ENCODE data around the gene HMCN1.

HMCN1 gene

GRCh38 chr1:186057086-186057485, 322.9 kb downstream of the HMCN1 start:
- TF ChIP-seq CTCF (IDR thresholded peaks at IDR 0.05; ENCODE audit: low read depth, low read length, missing control alignments): no peak
- DNase-seq (ENCODE audit: extremely low read depth, low read depth): no peak
- H3K4me3 ChIP-seq (replicated peaks; ENCODE audit: low read depth, low read length): no peak overlapping the region

- DNase-seq (ENCODE audit: extremely low read depth, low read depth): peak; percentile 5
- H3K4me3 ChIP-seq (replicated peaks; ENCODE audit: low read depth, low read length): no peak overlapping the region
- TF ChIP-seq CTCF (IDR thresholded peaks at IDR 0.05; ENCODE audit: low read depth, low read length, missing control alignments): no peak
Observed at GRCh38 chr1:186059311-186059710, 325.1 kb downstream of the HMCN1 start.

GRCh38 chr1:186059752-186060151, 325.6 kb downstream of the HMCN1 start:
- H3K4me3 ChIP-seq (replicated peaks; ENCODE audit: low read depth, low read length): no peak overlapping the region
- DNase-seq (ENCODE audit: extremely low read depth, low read depth): no peak
- no peak for TF ChIP-seq CTCF (IDR thresholded peaks at IDR 0.05; ENCODE audit: low read depth, low read length, missing control alignments)

- no peak for TF ChIP-seq CTCF (IDR thresholded peaks at IDR 0.05; ENCODE audit: low read depth, low read length, missing control alignments)
- no peak for DNase-seq (ENCODE audit: extremely low read depth, low read depth)
- H3K4me3 ChIP-seq (replicated peaks; ENCODE audit: low read depth, low read length): no peak overlapping the region
Observed at GRCh38 chr1:186060226-186060625, 326.0 kb downstream of the HMCN1 start.

GRCh38 chr1:186063091-186063657, 329.0 kb downstream of the HMCN1 start:
- no peak overlapping the region for H3K4me3 ChIP-seq (replicated peaks; ENCODE audit: low read depth, low read length)
- TF ChIP-seq CTCF (IDR thresholded peaks at IDR 0.05; ENCODE audit: low read depth, low read length, missing control alignments): no peak
- DNase-seq (ENCODE audit: extremely low read depth, low read depth): no peak

- no peak for DNase-seq (ENCODE audit: extremely low read depth, low read depth)
- TF ChIP-seq CTCF (IDR thresholded peaks at IDR 0.05; ENCODE audit: low read depth, low read length, missing control alignments): no peak
- H3K4me3 ChIP-seq (replicated peaks; ENCODE audit: low read depth, low read length): no peak overlapping the region
Observed at GRCh38 chr1:186066411-186066810, 332.2 kb downstream of the HMCN1 start.

GRCh38 chr1:186073697-186074096, 339.5 kb downstream of the HMCN1 start:
- no peak for DNase-seq (ENCODE audit: extremely low read depth, low read depth)
- no peak overlapping the region for H3K4me3 ChIP-seq (replicated peaks; ENCODE audit: low read depth, low read length)
- TF ChIP-seq CTCF (IDR thresholded peaks at IDR 0.05; ENCODE audit: low read depth, low read length, missing control alignments): no peak
